Endodermal cell (in vitro differentiated cells): ENCODE data around the gene FUBP3. TPM values are rescaled to one million over a fixed set of nuclear protein-coding genes. Genes with fewer than 3 reads are reported as not detected.

Experiments used
- DNase-seq: peaks from one replicate; pipeline ENCODE4 v3.0.0-alpha.2; 2017
- H3K27ac ChIP-seq: 2 replicates; pipeline ENCODE4 v1.5.1; 2013; ENCODE audit warnings: mild to moderate bottlenecking, low read depth, low read length, moderate library complexity
- H3K27me3 ChIP-seq: 2 replicates; pipeline ENCODE4 v1.6.1; 2013; ENCODE audit warnings: mild to moderate bottlenecking, low read length, moderate library complexity; ENCODE audit not compliant: insufficient read depth, control insufficient read depth, poor library complexity, severe bottlenecking
- H3K36me3 ChIP-seq: 2 replicates; pipeline ENCODE4 v1.7.0; 2013; ENCODE audit warnings: mild to moderate bottlenecking, low read length, moderate library complexity; ENCODE audit not compliant: control insufficient read depth, insufficient read depth
- H3K4me1 ChIP-seq: one replicate; pipeline ENCODE4 v1.7.0; 2013; ENCODE audit warnings: low read length; ENCODE audit not compliant: control insufficient read depth, insufficient read depth
- H3K4me3 ChIP-seq: 2 replicates; pipeline ENCODE4 v1.5.1; 2013; ENCODE audit warnings: mild to moderate bottlenecking, low read length, moderate library complexity
- H3K9ac ChIP-seq: 2 replicates; pipeline ENCODE4 v1.6.1; 2013; ENCODE audit warnings: mild to moderate bottlenecking, low read length, moderate library complexity; ENCODE audit not compliant: poor library complexity, severe bottlenecking; ENCODE audit errors: extremely low read depth
- H3K9me3 ChIP-seq: 2 replicates; pipeline ENCODE4 v1.6.1; 2013; ENCODE audit warnings: mild to moderate bottlenecking, low read length, moderate library complexity; ENCODE audit not compliant: control insufficient read depth
- H3K27ac Mint-ChIP-seq: 2 replicates; pipeline ENCODE4 v1.8.0; 2020; ENCODE audit warnings: mixed read lengths
- H3K27me3 Mint-ChIP-seq: 2 replicates; pipeline ENCODE4 v1.8.0; 2021; ENCODE audit warnings: mild to moderate bottlenecking, mixed read lengths; ENCODE audit not compliant: insufficient read depth
- H3K36me3 Mint-ChIP-seq: 2 replicates; pipeline ENCODE4 v1.8.0; 2020; ENCODE audit warnings: low read depth, mixed read lengths
- H3K4me1 Mint-ChIP-seq: 2 replicates; pipeline ENCODE4 v1.8.0; 2020; ENCODE audit warnings: mixed read lengths
- H3K4me3 Mint-ChIP-seq: 2 replicates; pipeline ENCODE4 v1.8.0; 2020; ENCODE audit warnings: mild to moderate bottlenecking, moderate library complexity, mixed read lengths
- H3K9me3 Mint-ChIP-seq: 2 replicates; pipeline ENCODE4 v1.8.0; 2020; ENCODE audit warnings: mild to moderate bottlenecking, mixed read lengths
- CTCF ChIP-seq: fragments of 200-600 bp; sonication (generic); conservative IDR thresholded peaks from 2 replicates; pipeline ENCODE4 v1.5.0; 2021; ENCODE audit warnings: antibody characterized with exemption, mild to moderate bottlenecking
- WGBS, 2 experiments: methylation state at CpG; one replicate each; pipeline versions ENCODE4 v1.1.5 to v1.1.7; 2013; ENCODE audit warnings: missing lambda C conversion rate in 2 of 2, mixed read lengths in 1 of 2; ENCODE audit not compliant: insufficient coverage in 1 of 2, insufficient read length in 1 of 2; 5-methylcytosine and 5-hydroxymethylcytosine counted together
- total RNA-seq, 2 donors: library from RNA; stranded (reverse); fragmentation: NEBNext Ultra II Directional in 1 of 2; extraction: Animal tissue kit (Norgen Biotek cat#: 25700) in 1 of 2; gene quantifications; 2 replicates in 1 of 2; 3 replicates in 1 of 2; pipeline ENCODE4 v1.2.1, GENCODE V29; 2021

Gene FUBP3
- total RNA-seq, 2 donors from 2014 or later = 74.3 to 76.3 TPM

GRCh38 chr9:130677252-130677651 lies 97.9 kb downstream of the FUBP3 start:
- no peaks in the 10 kb centered on the region for H3K36me3 ChIP-seq
- no peak for DNase-seq
- no peak overlapping the region for H3K27ac ChIP-seq
- H3K4me3 ChIP-seq = no peak overlapping the region
- Mint-ChIP-seq H3K4me3 (no peak overlapping the region), H3K9me3 (no peaks in the 10 kb centered on the region), H3K4me1 (no peaks in the 10 kb centered on the region), H3K36me3 (no peaks in the 10 kb centered on the region), H3K27me3 (peaks cover 68% of the 10 kb centered on the region), H3K27ac (no peak overlapping the region)
- no peak overlapping the region for H3K9ac ChIP-seq
- H3K4me1 ChIP-seq = no peaks in the 10 kb centered on the region
- H3K9me3 ChIP-seq = no peaks in the 10 kb centered on the region
- peaks cover 53% of the 10 kb centered on the region for H3K27me3 ChIP-seq
- 87 to 91% methylated on average over 6 to 7 of the region's 7 CpGs for WGBS, 2 experiments
- no peak for TF ChIP-seq CTCF

- no peaks in the 10 kb centered on the region for H3K36me3 ChIP-seq
- H3K9me3 ChIP-seq = peaks cover 9% of the 10 kb centered on the region
- peaks cover 61% of the 10 kb centered on the region for H3K27me3 Mint-ChIP-seq
- H3K27me3 ChIP-seq = peaks cover 55% of the 10 kb centered on the region
- H3K4me1 ChIP-seq = no peaks in the 10 kb centered on the region
- peaks cover 8% of the 10 kb centered on the region for H3K9me3 Mint-ChIP-seq
- peak overlapping the region; percentile 55 for H3K4me3 Mint-ChIP-seq
- DNase-seq = peak; percentile 90
- no peaks in the 10 kb centered on the region for H3K36me3 Mint-ChIP-seq
- 3 to 20% methylated on average over 19 to 116 of the region's 116 CpGs for WGBS, 2 experiments
- no peak overlapping the region for H3K9ac ChIP-seq
- H3K27ac Mint-ChIP-seq = no peak overlapping the region
- peak overlapping the region; percentile 68 for H3K4me3 ChIP-seq
- H3K4me1 Mint-ChIP-seq = peaks cover 2% of the 10 kb centered on the region
- H3K27ac ChIP-seq = no peak overlapping the region
- TF ChIP-seq CTCF = no peak
These were observed 101.7 kb downstream of the FUBP3 start for GRCh38 chr9:130680836-130681768.

- H3K9ac ChIP-seq = no peak overlapping the region
- Mint-ChIP-seq H3K4me1 (peaks cover 2% of the 10 kb centered on the region), H3K27me3 (peaks cover 56% of the 10 kb centered on the region), H3K36me3 (no peaks in the 10 kb centered on the region), H3K9me3 (peaks cover 8% of the 10 kb centered on the region), H3K4me3 (peak overlapping the region; percentile 55), H3K27ac (no peak overlapping the region)
- no peak overlapping the region for H3K27ac ChIP-seq
- no peaks in the 10 kb centered on the region for H3K36me3 ChIP-seq
- peaks cover 49% of the 10 kb centered on the region for H3K27me3 ChIP-seq
- DNase-seq = peak; percentile 80
- WGBS, 2 experiments = 2% methylated on average over 18 to 45 of the region's 45 CpGs
- TF ChIP-seq CTCF = no peak
- H3K9me3 ChIP-seq = peaks cover 9% of the 10 kb centered on the region
- no peaks in the 10 kb centered on the region for H3K4me1 ChIP-seq
- peak overlapping the region; percentile 71 for H3K4me3 ChIP-seq
These were observed 102.5 kb downstream of the FUBP3 start for GRCh38 chr9:130681769-130682420.
